ENCODE results near the gene FTSJ3. TPM values are rescaled to one million over a fixed set of nuclear protein-coding genes. Genes with fewer than 3 reads are reported as not detected.

FTSJ3 gene
- total and polyA plus RNA-seq, 2 experiments from 2014 or later, result 47.2 to 52.2 TPM

DNA sequence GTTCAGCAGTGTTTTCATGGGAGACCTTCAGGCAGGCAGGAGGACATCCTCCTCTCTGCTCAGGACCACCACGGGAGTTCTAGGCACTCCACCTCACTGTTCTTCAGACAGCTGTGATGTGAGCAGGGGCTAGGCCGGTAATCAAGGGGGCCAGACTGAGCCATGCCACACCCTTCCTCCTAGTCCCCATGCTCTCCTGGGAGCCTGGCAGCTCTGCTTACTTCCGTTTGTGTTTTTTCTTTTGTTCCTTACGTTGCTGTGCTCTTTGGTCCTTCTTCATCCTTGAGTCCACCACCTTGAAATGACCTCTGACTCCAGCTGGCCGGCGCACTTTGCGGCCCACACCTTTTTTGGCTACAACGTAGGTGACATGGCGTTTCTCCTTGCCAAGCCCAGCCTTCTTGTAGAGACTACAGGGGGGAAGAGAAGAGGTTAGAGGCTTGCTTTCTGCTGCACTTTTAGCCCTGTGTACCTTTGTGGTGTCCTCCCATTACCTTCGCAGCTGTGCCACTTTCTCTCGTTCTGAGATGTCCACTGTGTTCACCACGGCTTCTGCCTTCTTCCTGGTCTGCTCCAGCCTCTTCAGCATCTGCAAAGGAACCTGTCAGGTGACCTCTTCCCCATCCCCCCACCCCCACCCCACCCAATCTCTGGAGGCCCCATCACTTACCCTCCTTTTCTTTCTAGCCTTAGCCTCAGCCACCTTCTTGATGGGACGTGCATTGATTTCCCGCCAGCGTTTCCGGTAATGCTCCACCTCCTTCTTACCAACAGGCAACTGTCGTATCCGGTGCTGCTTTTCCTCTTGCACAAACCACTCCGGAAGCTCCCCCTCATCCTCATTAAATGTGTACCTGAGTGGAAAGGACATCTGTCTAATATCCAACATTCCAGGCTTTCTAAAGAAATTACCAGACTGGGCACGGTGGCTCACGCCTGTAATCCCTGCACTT is 7.6 kb downstream of the FTSJ3 start:
- no peaks in the 10 kb centered on the region for H3K4me1 ChIP-seq (ENCODE audit: low read depth)
- H3K27ac ChIP-seq, result peak overlapping the region; percentile 23
- TF ChIP-seq, protein P1, sequence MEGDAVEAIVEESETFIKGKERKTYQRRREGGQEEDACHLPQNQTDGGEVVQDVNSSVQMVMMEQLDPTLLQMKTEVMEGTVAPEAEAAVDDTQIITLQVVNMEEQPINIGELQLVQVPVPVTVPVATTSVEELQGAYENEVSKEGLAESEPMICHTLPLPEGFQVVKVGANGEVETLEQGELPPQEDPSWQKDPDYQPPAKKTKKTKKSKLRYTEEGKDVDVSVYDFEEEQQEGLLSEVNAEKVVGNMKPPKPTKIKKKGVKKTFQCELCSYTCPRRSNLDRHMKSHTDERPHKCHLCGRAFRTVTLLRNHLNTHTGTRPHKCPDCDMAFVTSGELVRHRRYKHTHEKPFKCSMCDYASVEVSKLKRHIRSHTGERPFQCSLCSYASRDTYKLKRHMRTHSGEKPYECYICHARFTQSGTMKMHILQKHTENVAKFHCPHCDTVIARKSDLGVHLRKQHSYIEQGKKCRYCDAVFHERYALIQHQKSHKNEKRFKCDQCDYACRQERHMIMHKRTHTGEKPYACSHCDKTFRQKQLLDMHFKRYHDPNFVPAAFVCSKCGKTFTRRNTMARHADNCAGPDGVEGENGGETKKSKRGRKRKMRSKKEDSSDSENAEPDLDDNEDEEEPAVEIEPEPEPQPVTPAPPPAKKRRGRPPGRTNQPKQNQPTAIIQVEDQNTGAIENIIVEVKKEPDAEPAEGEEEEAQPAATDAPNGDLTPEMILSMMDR (IDR thresholded peaks at IDR 0.05; ENCODE audit: low read depth, low read length), result no peak
- H3K36me3 ChIP-seq, result peaks cover 84% of the 10 kb centered on the region
- no peaks in the 10 kb centered on the region for H3K27me3 ChIP-seq
- no peak for DNase-seq (ENCODE audit: low read depth in 1 of 2, low spot score in 1 of 2)
- no peak overlapping the region for H3K4me3 ChIP-seq
- H3K9me3 ChIP-seq (ENCODE audit: low read depth), result no peaks in the 10 kb centered on the region

DNA sequence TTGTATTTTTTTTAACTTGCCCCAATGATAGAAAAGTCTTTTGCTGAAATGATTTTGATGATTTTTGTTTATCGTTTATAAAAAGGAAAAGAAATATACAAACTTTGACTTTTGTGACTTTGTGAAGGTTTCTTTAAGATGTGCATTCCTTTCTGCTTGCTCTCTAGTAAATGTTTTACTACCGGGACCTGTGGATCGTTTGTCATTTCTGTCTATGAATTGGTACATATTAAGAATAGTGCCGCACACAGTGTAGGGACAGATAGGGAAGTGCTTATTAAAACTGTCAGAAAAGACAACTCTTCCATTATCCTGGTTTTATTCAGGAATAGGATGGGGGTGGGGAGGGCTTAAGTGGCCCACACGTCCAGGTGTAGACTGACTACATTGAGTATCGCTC is 8.3 kb downstream of the FTSJ3 start:
- H3K4me3 ChIP-seq, result no peak overlapping the region
- no peaks in the 10 kb centered on the region for H3K4me1 ChIP-seq (ENCODE audit: low read depth)
- TF ChIP-seq, protein P1 (IDR thresholded peaks at IDR 0.05; ENCODE audit: low read depth, low read length), result no peak
- no peak for DNase-seq (ENCODE audit: low read depth in 1 of 2, low spot score in 1 of 2)
- H3K9me3 ChIP-seq (ENCODE audit: low read depth), result no peaks in the 10 kb centered on the region
- H3K27ac ChIP-seq, result peak overlapping the region; percentile 23
- H3K36me3 ChIP-seq, result peaks cover 84% of the 10 kb centered on the region
- no peaks in the 10 kb centered on the region for H3K27me3 ChIP-seq

DNA sequence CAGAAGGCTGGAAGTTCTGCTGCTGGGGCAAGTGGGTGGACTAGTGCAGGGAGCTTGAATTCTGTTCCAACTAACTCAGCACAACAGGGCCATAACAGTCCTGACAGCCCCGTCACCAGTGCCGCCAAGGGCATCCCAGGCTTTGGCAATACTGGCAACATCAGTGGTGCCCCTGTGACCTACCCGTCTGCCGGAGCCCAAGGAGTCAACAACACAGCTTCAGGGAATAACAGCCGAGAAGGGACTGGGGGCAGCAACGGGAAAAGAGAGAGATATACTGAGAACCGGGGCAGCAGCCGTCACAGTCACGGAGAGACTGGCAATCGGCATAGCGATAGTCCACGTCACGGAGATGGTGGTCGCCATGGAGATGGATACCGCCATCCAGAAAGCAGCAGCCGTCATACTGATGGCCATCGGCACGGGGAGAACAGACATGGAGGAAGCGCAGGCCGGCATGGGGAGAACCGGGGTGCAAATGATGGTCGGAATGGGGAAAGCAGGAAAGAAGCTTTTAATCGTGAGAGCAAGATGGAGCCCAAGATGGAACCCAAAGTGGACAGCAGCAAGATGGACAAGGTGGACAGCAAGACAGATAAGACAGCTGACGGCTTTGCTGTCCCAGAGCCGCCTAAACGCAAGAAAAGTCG is 9.6 kb downstream of the FTSJ3 start:
- Histone ChIP-seq H3K27ac (no peak overlapping the region), H3K36me3 (peaks cover 92% of the 10 kb centered on the region), H3K4me1 (ENCODE audit: low read depth) (no peaks in the 10 kb centered on the region), H3K27me3 (no peaks in the 10 kb centered on the region), H3K9me3 (ENCODE audit: low read depth) (no peaks in the 10 kb centered on the region), H3K4me3 (no peak overlapping the region)
- TF ChIP-seq, protein P1 (IDR thresholded peaks at IDR 0.05; ENCODE audit: low read depth, low read length), result no peak
- DNase-seq (ENCODE audit: low read depth in 1 of 2, low spot score in 1 of 2), result no peak

DNA sequence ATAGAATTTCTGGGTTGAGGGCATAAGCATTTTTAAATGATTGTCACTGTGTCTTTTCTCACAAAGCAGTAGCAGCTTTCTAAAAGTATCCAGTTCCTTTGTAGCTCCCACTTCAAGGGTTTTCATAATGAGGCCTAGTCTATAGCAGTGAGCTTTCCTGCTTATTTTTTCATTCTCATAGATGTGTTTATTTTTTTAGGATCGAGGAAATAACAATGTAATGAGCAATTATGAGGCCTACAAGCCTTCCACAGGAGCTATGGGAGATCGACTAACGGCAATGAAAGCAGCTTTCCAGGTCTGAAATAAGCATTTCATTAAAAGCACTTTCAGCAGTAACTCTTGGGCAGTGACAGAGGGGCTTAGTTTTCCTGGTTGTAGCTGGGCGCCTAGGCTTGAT is 10.8 kb downstream of the FTSJ3 start:
- Histone ChIP-seq H3K4me3 (no peak overlapping the region), H3K27me3 (no peaks in the 10 kb centered on the region), H3K36me3 (peaks cover 92% of the 10 kb centered on the region), H3K9me3 (ENCODE audit: low read depth) (no peaks in the 10 kb centered on the region), H3K4me1 (ENCODE audit: low read depth) (no peaks in the 10 kb centered on the region), H3K27ac (peak overlapping the region; percentile 39)
- DNase-seq (ENCODE audit: low read depth in 1 of 2, low spot score in 1 of 2), result no peak
- TF ChIP-seq, protein P1 (IDR thresholded peaks at IDR 0.05; ENCODE audit: low read depth, low read length), result no peak

DNA sequence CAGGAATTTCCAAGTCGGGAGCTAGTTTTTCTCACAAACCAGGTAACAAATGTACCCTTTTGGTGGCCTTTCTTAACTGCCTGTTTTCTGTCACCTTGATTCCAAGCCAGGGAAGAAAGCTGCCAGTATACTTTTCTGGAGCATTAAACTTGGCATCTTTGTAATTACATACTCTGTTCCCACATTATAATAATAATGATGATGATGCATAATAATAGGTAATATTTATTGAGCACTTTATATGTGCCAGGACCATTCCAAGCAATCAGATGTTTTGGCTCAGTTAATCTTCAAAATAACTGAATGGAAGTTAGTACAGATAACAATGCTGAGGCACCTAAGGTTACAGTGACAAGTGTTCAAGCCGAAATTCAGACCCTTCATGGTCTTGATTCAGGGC is 11.3 kb downstream of the FTSJ3 start:
- Histone ChIP-seq H3K9me3 (ENCODE audit: low read depth) (no peaks in the 10 kb centered on the region), H3K27ac (peak overlapping the region; percentile 39), H3K27me3 (no peaks in the 10 kb centered on the region), H3K36me3 (peaks cover 93% of the 10 kb centered on the region), H3K4me3 (no peak overlapping the region), H3K4me1 (ENCODE audit: low read depth) (no peaks in the 10 kb centered on the region)
- no peak for DNase-seq (ENCODE audit: low read depth in 1 of 2, low spot score in 1 of 2)
- TF ChIP-seq, protein P1 (IDR thresholded peaks at IDR 0.05; ENCODE audit: low read depth, low read length), result no peak

Data from cardiac muscle cell (in vitro differentiated cells and primary cell).